GM19025 (cell line): ENCODE data around the gene RHD.
"Not testable (repeated sequence)": the region's sequence is repeated elsewhere in the genome, so short reads cannot be mapped to it uniquely, and the experiment has no call there.

Source experiments
- ATAC-seq: cut with Tn5 transposase; IDR thresholded peaks from one replicate; pipeline ENCODE4 v1.9.1; 2021; ENCODE audit warnings: mild to moderate bottlenecking, low read depth, moderate library complexity; ENCODE audit not compliant: unreplicated experiment

The RHD gene

GRCh38 chr1:25256578-25256965 lies 15.7 kb upstream of the RHD start:
- ATAC-seq, result no peak

- ATAC-seq, result no peak
These were observed 15.1 kb upstream of the RHD start for GRCh38 chr1:25257196-25257595.

GRCh38 chr1:25259813-25260212 lies 12.5 kb upstream of the RHD start:
- not testable (repeated sequence) for ATAC-seq

GRCh38 chr1:25260336-25260735 lies 12.0 kb upstream of the RHD start:
- ATAC-seq, result not testable (repeated sequence)

- ATAC-seq, result not testable (repeated sequence)
These were observed 5.6 kb upstream of the RHD start for GRCh38 chr1:25266554-25267287.

- ATAC-seq, result peak; percentile 59
These were observed 4.8 kb upstream of the RHD start for GRCh38 chr1:25267288-25268142.

- not testable (repeated sequence) for ATAC-seq
These were observed 4.1 kb upstream of the RHD start for GRCh38 chr1:25268143-25268760.

- not testable (repeated sequence) for ATAC-seq
These were observed 3.3 kb downstream of the RHD start for GRCh38 chr1:25275648-25276047.

GRCh38 chr1:25277295-25277694 lies 5.0 kb downstream of the RHD start:
- ATAC-seq, result not testable (repeated sequence)

- ATAC-seq, result not testable (repeated sequence)
These were observed 6.0 kb downstream of the RHD start for GRCh38 chr1:25278358-25278757.

GRCh38 chr1:25278790-25279189 lies 6.5 kb downstream of the RHD start:
- ATAC-seq, result not testable (repeated sequence)

GRCh38 chr1:25279693-25280111 lies 7.4 kb downstream of the RHD start:
- not testable (repeated sequence) for ATAC-seq

GRCh38 chr1:25285862-25286261 lies 13.6 kb downstream of the RHD start:
- ATAC-seq, result not testable (repeated sequence)

- ATAC-seq, result not testable (repeated sequence)
These were observed 14.9 kb downstream of the RHD start for GRCh38 chr1:25287164-25287563.

GRCh38 chr1:25288573-25289101 lies 16.3 kb downstream of the RHD start:
- ATAC-seq, result not testable (repeated sequence)

- ATAC-seq, result not testable (repeated sequence)
These were observed 17.7 kb downstream of the RHD start for GRCh38 chr1:25290043-25290442.

- not testable (repeated sequence) for ATAC-seq
These were observed 21.1 kb downstream of the RHD start for GRCh38 chr1:25293426-25293825.

- not testable (repeated sequence) for ATAC-seq
These were observed 22.8 kb downstream of the RHD start for GRCh38 chr1:25294889-25295826.

- not testable (repeated sequence) for ATAC-seq
These were observed 24.2 kb downstream of the RHD start for GRCh38 chr1:25296501-25296900.

GRCh38 chr1:25300729-25301128 lies 28.4 kb downstream of the RHD start:
- ATAC-seq, result not testable (repeated sequence)
